Sigmoid colon (tissue), 4 donors: ENCODE results near the gene BOD1L1.

Source experiments
- CTCF ChIP-seq, 4 experiments: fragments of 450-650 bp in 3 of 4; fragments of 200-600 bp in 1 of 4; IDR thresholded peaks; one replicate each; pipeline ENCODE4 v1.5.1; 2016 to 2019; ENCODE audit warnings: antibody characterized with exemption in 4 of 4, mild to moderate bottlenecking in 3 of 4, moderate library complexity in 2 of 4
- POLR2AphosphoS5 ChIP-seq, 4 donors: sonication (generic); formaldehyde crosslinking; IDR thresholded peaks; one replicate each; pipeline ENCODE4 v1.6.1; 2017; ENCODE audit warnings: antibody characterized with exemption in 4 of 4

DNA sequence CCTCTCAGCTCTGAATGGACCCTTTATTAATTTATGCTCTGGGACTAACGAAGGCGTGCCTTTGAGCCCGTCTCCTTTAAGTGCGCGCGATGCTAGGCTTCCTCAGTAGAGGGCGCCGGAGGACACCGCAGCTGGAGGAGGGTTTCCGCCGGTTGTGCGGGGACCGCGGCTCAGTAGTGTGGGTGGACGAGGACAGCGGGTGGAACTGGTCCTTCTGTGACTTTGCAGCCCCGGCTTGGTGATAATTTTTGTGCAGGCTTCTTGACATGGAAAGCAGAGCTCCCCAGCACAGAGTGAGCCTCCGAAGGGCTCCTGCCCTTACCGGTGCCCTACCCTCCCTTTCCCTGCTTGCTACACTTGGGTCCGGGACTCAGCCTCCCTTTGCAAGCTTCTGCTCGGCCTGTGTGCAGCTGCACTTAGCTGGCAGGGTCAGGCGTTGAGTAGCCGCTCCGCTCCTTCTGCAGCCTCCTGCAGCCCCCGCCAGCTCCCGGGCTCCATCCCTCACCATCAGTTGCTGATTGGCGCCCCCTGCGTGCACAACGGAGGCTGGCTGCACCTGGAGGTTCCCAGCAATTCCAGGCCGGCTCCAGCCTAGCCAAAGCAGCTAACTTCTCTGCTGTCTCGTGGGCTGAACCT, 26.8 kb upstream of the BOD1L1 start:
- no peak for TF ChIP-seq POLR2AphosphoS5 (IDR thresholded peaks at IDR 0.05)
- peak; percentile 45 to 85 (median 58) for TF ChIP-seq CTCF (IDR thresholded peaks at IDR 0.05)
